Prostate gland (tissue), 2 donors: Measurements from ENCODE around the gene SEMA3A. TPM values are rescaled to one million over a fixed set of nuclear protein-coding genes. Genes with fewer than 3 reads are reported as not detected.

ENCODE experiments used
- DNase-seq: peaks from one replicate; pipeline ENCODE4 v3.0.0-alpha.2; 2019; ENCODE audit warnings: low spot score
- H3K27ac ChIP-seq, 2 donors: fragments of 200-600 bp; sonication (generic); 2 replicates each; pipeline ENCODE4 v1.5.1; 2017 to 2019
- H3K27me3 ChIP-seq: fragments of 200-600 bp; sonication (generic); replicated peaks from 2 replicates; pipeline ENCODE4 v1.5.1; 2019; ENCODE audit not compliant: insufficient read depth
- H3K36me3 ChIP-seq, 2 donors: fragments of 200-600 bp; sonication (generic); 1 replicate in 1 of 2; 2 replicates in 1 of 2; pipeline versions ENCODE4 v1.5.1 to v1.8.1; 2017 to 2019
- H3K4me1 ChIP-seq: fragments of 200-600 bp; sonication (generic); replicated peaks from 2 replicates; pipeline ENCODE4 v1.5.1; 2019
- H3K4me3 ChIP-seq, 2 donors: fragments of 200-600 bp; sonication (generic); 2 replicates each; pipeline ENCODE4 v1.5.1; 2017 to 2019
- H3K9me3 ChIP-seq: fragments of 200-600 bp; sonication (generic); 2 replicates; pipeline ENCODE4 v1.5.1; 2017
- CTCF ChIP-seq, 4 experiments: fragments of 200-600 bp in 2 of 4; fragments of 450-650 bp in 2 of 4; sonication (generic) in 2 of 4; IDR thresholded peaks; 1 replicate in 3 of 4; 2 replicates in 1 of 4; pipeline ENCODE4 v1.5.1; 2016 to 2019; ENCODE audit warnings: antibody characterized with exemption in 4 of 4, mild to moderate bottlenecking in 2 of 4, moderate library complexity in 2 of 4
- POLR2A ChIP-seq: fragments of 450-650 bp; IDR thresholded peaks from one replicate; pipeline ENCODE4 v1.6.1; 2016; ENCODE audit warnings: antibody characterized with exemption, mild to moderate bottlenecking
- POLR2AphosphoS5 ChIP-seq: sonication (generic); formaldehyde crosslinking; IDR thresholded peaks from one replicate; pipeline ENCODE4 v1.6.1; 2017; ENCODE audit warnings: antibody characterized with exemption
- WGBS: methylation state at CpG from one replicate; pipeline ENCODE4 v1.1.5; 2018; 5-methylcytosine and 5-hydroxymethylcytosine counted together
- intact Hi-C: fragments of 100-400 bp; cut with DNase I; formaldehyde crosslinking; loops from one replicate; pipeline ENCODE4 v1.14.2; 2022
- total RNA-seq, 2 donors: library from RNA; depleted of rRNA; stranded (reverse); fragments of >200 nt; gene quantifications; one replicate each; pipeline ENCODE4 v1.1.0, GENCODE V29; 2016

SEMA3A gene
- total RNA-seq, 2 donors from 2014 or later: 1.6 to 1.9 TPM

GRCh38 chr7:84191842-84192241 is 2.7 kb downstream of the SEMA3A start:
- H3K36me3 ChIP-seq: no peaks in the 10 kb centered on the region
- intact Hi-C loops: no loop called here
- H3K27ac ChIP-seq: no peak overlapping the region
- DNase-seq: no peak
- WGBS: 48% methylated on average over 1 of the region's 1 CpG
- H3K27me3 ChIP-seq: no peaks in the 10 kb centered on the region
- H3K4me1 ChIP-seq: no peaks in the 10 kb centered on the region
- no peak overlapping the region for H3K4me3 ChIP-seq
- TF ChIP-seq POLR2A (no peak), POLR2AphosphoS5 (no peak), CTCF (IDR thresholded peaks at IDR 0.05) (no peak)
- H3K9me3 ChIP-seq: no peaks in the 10 kb centered on the region

GRCh38 chr7:84191261-84191660 is 3.3 kb downstream of the SEMA3A start:
- H3K9me3 ChIP-seq: no peaks in the 10 kb centered on the region
- intact Hi-C loops: no loop called here
- TF ChIP-seq POLR2AphosphoS5 (no peak), POLR2A (no peak), CTCF (IDR thresholded peaks at IDR 0.05) (no peak)
- no peaks in the 10 kb centered on the region for H3K4me1 ChIP-seq
- H3K27me3 ChIP-seq: no peaks in the 10 kb centered on the region
- no peaks in the 10 kb centered on the region for H3K36me3 ChIP-seq
- H3K27ac ChIP-seq: no peak overlapping the region
- no peak overlapping the region for H3K4me3 ChIP-seq
- DNase-seq: no peak

GRCh38 chr7:84190016-84190705 is 4.4 kb downstream of the SEMA3A start:
- intact Hi-C loops: no loop called here
- WGBS: 85% methylated on average over 1 of the region's 1 CpG

GRCh38 chr7:84188786-84189405 is 5.7 kb downstream of the SEMA3A start:
- Histone ChIP-seq H3K4me3 (no peak overlapping the region), H3K9me3 (no peaks in the 10 kb centered on the region), H3K27me3 (no peaks in the 10 kb centered on the region), H3K36me3 (no peaks in the 10 kb centered on the region), H3K27ac (no peak overlapping the region), H3K4me1 (no peaks in the 10 kb centered on the region)
- no peak for TF ChIP-seq POLR2A
- TF ChIP-seq CTCF (IDR thresholded peaks at IDR 0.05): no peak
- TF ChIP-seq POLR2AphosphoS5: no peak
- intact Hi-C loops: no loop called here
- DNase-seq: no peak

More at GRCh38 chr7:84190016-84190705, 4.4 kb downstream of the SEMA3A start:
- Histone ChIP-seq H3K4me1 (no peaks in the 10 kb centered on the region), H3K9me3 (no peaks in the 10 kb centered on the region), H3K27ac (no peak overlapping the region), H3K27me3 (no peaks in the 10 kb centered on the region), H3K4me3 (no peak overlapping the region), H3K36me3 (no peaks in the 10 kb centered on the region)
- DNase-seq: no peak
- TF ChIP-seq POLR2A (no peak), CTCF (IDR thresholded peaks at IDR 0.05) (no peak), POLR2AphosphoS5 (no peak)

- Histone ChIP-seq H3K27me3 (no peaks in the 10 kb centered on the region), H3K4me1 (no peaks in the 10 kb centered on the region), H3K4me3 (no peak overlapping the region), H3K36me3 (no peaks in the 10 kb centered on the region), H3K9me3 (no peaks in the 10 kb centered on the region), H3K27ac (no peak overlapping the region)
- 81% methylated on average over 2 of the region's 2 CpGs for WGBS
- no peak for TF ChIP-seq CTCF (IDR thresholded peaks at IDR 0.05)
- no peak for TF ChIP-seq POLR2AphosphoS5
- no peak for TF ChIP-seq POLR2A
- intact Hi-C loops: no loop called here
- DNase-seq: no peak
These were observed 6.6 kb downstream of the SEMA3A start for GRCh38 chr7:84187813-84188510.
